DMS153 treated with DMSO at 0.1 percent for 48 hours (cell line): Measurements from ENCODE around the gene FOXL2NB.
A peak's percentile ranks its signal among the peaks of the same experiment; 100 is the strongest.
"Not testable (repeated sequence)": the region's sequence is repeated elsewhere in the genome, so short reads cannot be mapped to it uniquely, and the experiment has no call there.

Experiments
- DNase-seq: peaks from one replicate; lab custom pipeline; 2025; ENCODE audit not compliant: unreplicated experiment; lab: John Stamatoyannopoulos, UW

FOXL2NB gene

GRCh38 chr3:138946663-138947494 is at the start of gene FOXL2NB, which contains the start of gene FOXL2:
Gene FOXL2NB, plus strand, starts transcription at chr3:138947217. Its CDS starts 148 bp downstream, at chr3:138947365.
Gene FOXL2, minus strand, starts transcription at chr3:138947137. Its CDS starts 415 bp downstream, at chr3:138946722.
- no peak for DNase-seq

DNA sequence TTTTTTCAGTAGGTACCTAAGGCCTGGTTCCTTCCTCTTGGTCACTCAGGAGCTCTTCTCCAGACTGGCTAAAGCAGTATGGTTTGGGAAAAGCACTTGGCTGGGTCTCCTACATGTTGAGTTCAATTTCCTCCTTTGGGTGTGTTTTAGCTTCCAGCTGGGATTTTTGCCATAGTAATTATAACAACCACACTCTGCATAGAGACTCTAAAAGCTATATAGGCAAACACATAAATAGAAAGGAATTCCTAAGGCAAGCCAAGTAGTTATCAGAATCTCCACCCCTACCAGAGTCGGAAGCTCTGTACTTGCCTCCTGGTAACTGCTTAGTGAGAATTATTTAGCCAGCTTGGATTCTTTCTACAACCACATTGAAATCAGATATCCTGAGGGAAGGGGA is 48.7 kb upstream of the FOXL2NB start:
- no peak for DNase-seq

DNA sequence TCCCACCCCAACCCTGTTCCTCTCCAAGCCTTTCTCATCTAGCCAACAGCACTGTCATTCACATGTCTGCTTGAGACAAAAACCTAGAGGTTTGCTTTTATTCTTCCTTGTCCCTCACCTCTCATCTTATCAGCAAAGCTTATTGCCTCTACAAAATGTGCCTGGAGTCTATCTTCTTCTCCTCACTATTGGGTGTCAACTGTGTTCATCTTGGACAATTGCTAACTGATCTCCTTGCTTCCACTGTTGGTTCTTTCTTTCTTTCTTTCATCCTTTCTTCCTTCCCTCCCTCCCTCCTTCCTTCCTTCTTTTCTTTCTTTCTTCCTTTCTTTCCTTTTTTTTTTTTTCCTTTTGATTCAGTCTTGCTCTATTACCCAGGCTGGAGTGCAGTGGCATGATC is 48.3 kb upstream of the FOXL2NB start:
- no peak for DNase-seq

DNA sequence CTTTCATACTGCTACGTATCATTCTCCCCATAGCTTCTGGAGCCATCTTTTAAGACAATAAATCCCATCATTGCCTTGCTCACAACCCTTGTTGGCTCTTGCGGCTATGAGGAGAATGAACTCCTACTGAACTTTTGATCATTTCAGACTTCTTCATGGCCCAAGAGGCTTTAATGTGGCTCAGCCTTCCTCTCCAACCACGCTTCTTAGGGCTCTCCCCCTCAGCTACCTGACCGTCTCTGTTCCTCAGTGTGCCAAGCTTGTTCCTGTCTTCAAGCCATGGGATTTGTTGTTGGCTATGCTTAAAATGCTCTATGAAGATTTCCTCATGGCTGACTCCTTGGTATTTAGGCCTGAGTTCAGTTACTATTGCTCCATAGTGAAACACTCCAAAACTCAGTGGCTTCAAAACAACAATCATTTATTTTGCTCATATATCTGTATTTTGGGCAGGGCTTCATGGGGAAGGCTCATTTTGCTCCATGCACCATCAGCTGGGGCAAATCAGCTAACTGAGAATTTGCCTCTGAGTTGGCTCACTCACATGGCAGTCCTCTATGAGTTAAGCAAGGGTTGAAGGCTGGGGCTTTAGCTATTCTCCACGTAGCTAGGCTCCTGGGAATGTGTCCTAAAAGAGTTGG is 47.5 kb upstream of the FOXL2NB start:
- no peak for DNase-seq

DNA sequence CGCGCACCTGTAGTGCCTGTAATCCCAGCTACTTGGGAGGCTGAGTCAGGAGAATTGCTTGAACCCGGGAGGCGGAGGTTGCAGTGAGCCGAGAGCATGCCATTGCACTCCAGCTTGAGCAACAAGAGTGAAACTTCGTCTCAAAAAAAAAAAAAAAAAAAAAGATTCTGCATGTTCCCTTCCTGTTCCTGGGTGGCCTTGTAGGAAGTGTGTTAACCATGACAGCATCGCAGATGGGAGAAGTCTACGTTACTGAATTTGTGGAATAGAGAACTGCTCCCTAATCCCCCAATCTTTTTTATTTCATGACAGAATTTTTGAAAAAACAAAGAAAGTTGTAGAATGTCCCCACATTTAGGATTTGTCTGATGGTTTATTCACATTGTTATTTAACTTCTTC is 45.5 kb upstream of the FOXL2NB start:
- DNase-seq: no peak

GRCh38 chr3:138902171-138902570 is 44.8 kb upstream of the FOXL2NB start:
- no peak for DNase-seq

DNA sequence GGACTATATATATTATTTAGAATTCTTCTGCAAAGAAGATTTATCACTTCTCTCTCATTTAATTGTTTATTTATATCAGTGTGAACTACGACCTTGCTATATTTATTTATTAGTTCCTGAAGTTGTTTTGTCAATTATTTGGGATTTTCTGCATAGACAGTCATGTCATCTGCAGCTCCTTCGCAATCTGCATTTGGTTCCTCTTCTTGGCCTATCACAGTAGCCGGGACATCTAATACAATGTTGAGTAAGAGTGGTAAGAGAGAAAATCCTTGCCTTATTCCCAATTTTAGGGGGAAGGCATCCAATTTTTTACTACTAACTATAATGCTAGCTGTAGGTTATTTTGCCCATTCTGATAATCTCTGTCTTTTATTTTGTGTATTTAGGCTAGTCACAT is 39.5 kb upstream of the FOXL2NB start:
- no peak for DNase-seq

DNA sequence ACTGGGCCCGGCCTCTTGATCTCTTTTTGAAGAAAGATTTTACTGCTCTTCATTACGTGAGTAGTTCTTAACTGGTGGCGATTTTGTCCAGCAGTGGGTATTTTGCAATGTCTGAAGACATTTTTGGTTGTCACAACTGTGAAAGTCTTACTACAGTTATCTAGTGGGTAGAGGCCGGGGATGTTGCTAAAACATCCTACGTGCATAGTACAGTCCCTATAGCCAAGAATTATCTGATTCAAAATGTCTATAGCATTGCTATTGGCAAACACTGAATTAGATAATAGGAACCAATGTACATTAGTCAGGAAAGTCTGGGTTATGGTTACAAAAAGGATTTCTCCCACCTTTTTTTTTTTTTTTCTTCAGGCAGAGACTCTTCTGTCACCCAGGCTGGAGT is 38.2 kb upstream of the FOXL2NB start:
- no peak for DNase-seq

GRCh38 chr3:138909904-138910303 is 37.1 kb upstream of the FOXL2NB start:
- DNase-seq: no peak

GRCh38 chr3:138911621-138912020 is 35.4 kb upstream of the FOXL2NB start:
- DNase-seq: no peak

DNA sequence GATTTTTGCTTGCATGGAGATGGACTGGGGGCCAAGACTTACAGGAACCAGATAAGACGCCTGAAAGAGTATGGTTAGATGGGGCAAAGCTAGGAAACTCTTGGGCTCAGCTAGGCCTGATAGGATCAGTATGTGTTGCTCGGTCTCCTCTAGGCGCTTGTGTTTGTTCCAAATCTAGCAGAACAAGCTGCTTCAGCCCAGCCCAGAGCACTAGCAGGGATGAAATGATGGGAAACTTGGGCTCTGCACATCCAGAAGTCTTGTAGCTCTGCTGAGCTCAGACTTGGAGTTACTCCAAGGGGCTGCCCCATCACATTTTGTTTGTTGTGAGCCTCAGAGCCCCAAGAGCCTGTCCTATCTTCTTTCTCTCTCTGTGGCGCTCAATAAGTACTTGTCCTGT is 34.8 kb upstream of the FOXL2NB start:
- no peak for DNase-seq

GRCh38 chr3:138913766-138914165 is 33.3 kb upstream of the FOXL2NB start:
- DNase-seq: no peak

DNA sequence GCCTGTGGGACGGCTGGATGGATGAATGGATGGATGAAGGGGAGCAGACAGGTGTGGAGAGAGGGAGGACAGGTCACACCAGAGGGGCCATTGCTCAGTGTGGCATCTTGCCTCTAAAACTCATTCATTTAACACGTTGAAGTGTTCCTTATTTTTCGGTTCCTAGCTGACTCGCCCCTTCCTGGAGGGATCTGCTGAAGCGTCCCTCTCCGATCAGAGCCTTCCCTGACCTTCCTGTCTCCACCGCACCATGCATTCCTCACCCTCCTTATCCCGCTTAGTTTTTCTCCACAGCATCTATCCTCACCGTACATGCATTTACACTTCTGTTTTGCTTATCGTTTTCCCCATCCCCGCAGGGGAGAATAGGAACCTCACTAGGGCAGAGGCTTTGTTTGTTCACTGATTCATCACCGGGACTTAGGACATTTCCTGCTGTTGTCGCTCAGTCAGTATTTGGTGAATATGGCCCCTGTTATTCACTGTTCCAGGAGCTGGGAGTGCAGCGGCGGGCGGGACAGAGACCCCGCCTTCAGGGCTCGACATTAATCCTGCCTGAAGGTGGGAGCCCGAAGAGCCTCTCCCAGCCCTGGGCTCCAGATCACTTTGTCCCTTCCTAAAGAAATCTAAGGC is 32.0 kb upstream of the FOXL2NB start:
- DNase-seq: no peak

GRCh38 chr3:138915503-138916498 is 31.2 kb upstream of the FOXL2NB start:
- DNase-seq: peak; percentile 57

DNA sequence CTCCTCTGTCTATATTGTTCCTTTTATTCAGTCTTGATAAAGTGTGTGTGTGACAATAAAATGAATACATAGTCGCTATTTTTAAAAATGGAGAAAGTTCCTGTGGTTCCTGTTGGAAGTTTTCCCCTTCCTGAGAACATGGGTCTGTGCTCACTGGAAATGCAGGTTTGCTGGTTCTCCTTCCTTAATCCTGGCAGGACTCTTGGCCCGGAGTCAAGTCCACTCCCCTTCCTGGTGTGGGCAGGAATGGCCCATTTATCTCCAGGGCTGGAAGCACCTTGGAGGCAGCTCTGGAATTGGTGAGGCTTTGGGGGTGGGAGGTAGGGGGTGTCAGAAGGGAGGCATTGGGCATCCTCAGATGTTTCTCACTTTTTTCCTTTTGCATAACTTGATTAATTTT is 30.2 kb upstream of the FOXL2NB start:
- DNase-seq: no peak

- no peak for DNase-seq
These were observed 27.7 kb upstream of the FOXL2NB start for GRCh38 chr3:138919325-138919724.

- no peak for DNase-seq
These were observed 25.4 kb upstream of the FOXL2NB start for GRCh38 chr3:138921316-138922292.

- not testable (repeated sequence) for DNase-seq
These were observed 24.6 kb upstream of the FOXL2NB start for GRCh38 chr3:138922400-138922799.

- DNase-seq: peak; percentile 52
These were observed 23.5 kb upstream of the FOXL2NB start for GRCh38 chr3:138923531-138923994.
